Measurements from ENCODE around the gene TMEM147. TPM values are rescaled to one million over a fixed set of nuclear protein-coding genes. Genes with fewer than 3 reads are reported as not detected.

The TMEM147 gene
- polyA plus RNA-seq, 6 donors from 2014 or later, result 153 to 293 (median 162) TPM

DNA sequence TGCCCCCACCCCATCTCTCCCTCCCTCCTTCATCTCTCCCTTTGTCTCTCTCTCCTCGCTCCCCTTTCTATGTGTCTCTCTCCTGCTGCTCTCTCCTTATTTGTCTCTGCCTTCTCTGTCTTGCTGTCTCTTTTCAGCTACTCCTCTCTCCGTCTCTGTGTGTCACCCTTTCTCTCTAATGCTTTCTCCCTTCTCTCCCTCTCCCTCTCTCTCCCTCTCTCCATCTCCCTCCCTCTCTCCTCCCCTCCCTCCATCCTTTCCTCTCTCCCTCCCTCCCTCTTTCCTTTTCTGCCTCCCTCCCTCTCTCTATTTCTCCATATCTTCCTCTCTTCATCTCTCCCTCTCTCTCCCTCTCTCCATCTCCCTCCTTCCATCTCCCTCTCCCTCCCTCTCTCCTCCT is 17.4 kb downstream of the TMEM147 start:
- ATAC-seq (ENCODE audit: low read depth in 2 of 2) (no peak), DNase-seq (no peak)
- Mint-ChIP-seq H3K4me1 (peaks cover 10 to 12% (median 11%) of the 10 kb centered on the region in 3 donors), H3K4me3 (no peak overlapping the region), H3K9me3 (peaks cover 0 to 6% (median 0%) of the 10 kb centered on the region in 7 donors), H3K27me3 (peaks cover 39 to 73% (median 71%) of the 10 kb centered on the region in 3 donors), H3K36me3 (peaks cover 0 to 19% of the 10 kb centered on the region in 2 donors), H3K27ac (peak overlapping the region in 1 of 6 donors; percentile 11)

- no peak for ATAC-seq (ENCODE audit: low read depth in 2 of 2)
- peaks cover 0 to 19% of the 10 kb centered on the region in 2 donors for H3K36me3 Mint-ChIP-seq
- no peak for DNase-seq
- H3K4me1 Mint-ChIP-seq, result peaks cover 7 to 11% (median 9%) of the 10 kb centered on the region in 3 donors
- H3K4me3 Mint-ChIP-seq, result no peak within 1 kb of the TSS
- peak within 1 kb of the TSS in 2 of 6 donors; percentile 11 to 87 for H3K27ac Mint-ChIP-seq
- peaks cover 0 to 6% (median 0%) of the 10 kb centered on the region in 7 donors for H3K9me3 Mint-ChIP-seq
- H3K27me3 Mint-ChIP-seq, result peaks cover 37 to 69% (median 67%) of the 10 kb centered on the region in 3 donors
These were observed 17.9 kb downstream of the TMEM147 start, which contains the start of gene ATP4A for GRCh38 chr19:35563207-35563829. Gene ATP4A (minus strand): TSS chr19:35563658. CDS start chr19:35563629, 29 bp downstream.

DNA sequence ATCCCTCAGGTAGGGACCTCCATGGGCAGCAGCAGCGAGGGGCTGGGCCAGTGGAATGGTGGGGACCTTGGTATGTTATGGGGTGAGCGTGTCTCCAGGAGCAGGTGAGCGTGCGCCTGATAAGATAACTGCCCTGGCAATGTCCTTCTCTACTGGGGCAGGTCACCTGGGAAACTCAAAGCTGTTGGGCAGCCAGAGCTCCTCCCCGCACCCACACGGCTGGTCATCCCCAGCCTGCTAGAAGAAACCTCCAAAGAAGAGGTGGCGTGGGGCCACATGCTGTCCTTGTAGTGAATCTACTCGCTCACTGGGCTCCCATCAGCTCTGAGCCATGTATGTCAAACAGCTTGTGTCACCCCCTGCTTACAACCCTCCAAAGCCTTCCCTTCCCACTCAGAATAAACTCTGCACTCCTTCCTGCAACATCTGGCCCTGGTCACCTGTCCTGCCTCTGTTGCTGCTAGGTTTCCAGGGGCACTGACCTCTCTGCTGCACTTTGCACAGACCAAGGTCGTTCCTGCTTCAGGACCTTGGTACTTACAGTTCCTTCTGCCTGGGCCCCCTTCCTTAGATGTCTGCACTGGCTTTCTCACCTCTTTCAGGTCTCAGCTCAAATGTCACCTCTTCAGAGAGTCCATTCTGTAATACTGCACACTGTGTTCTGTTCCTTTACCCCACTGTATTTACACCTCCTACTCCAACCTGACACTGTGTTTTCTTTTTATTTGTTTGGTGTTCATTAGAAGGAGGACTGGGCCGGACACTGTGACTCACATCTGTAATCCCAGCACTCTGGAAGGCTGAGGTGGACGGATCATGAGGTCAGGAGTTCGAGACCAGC is 19.8 kb downstream of the TMEM147 start:
- no peak for ATAC-seq (ENCODE audit: low read depth in 2 of 2)
- peaks cover 35 to 68% (median 62%) of the 10 kb centered on the region in 3 donors for H3K27me3 Mint-ChIP-seq
- peaks cover 0 to 2% (median 0%) of the 10 kb centered on the region in 3 donors for H3K4me1 Mint-ChIP-seq
- DNase-seq, result no peak
- no peak overlapping the region for H3K4me3 Mint-ChIP-seq
- no peak overlapping the region for H3K27ac Mint-ChIP-seq
- H3K9me3 Mint-ChIP-seq, result no peaks in the 10 kb centered on the region
- H3K36me3 Mint-ChIP-seq, result peaks cover 0 to 11% of the 10 kb centered on the region in 2 donors

GRCh38 chr19:35566738-35567137 is 21.3 kb downstream of the TMEM147 start:
- DNase-seq (no peak), ATAC-seq (ENCODE audit: low read depth in 2 of 2) (no peak)
- no peak overlapping the region for H3K27ac Mint-ChIP-seq
- H3K4me1 Mint-ChIP-seq, result peaks cover 0 to 2% (median 0%) of the 10 kb centered on the region in 3 donors
- peaks cover 0 to 11% of the 10 kb centered on the region in 2 donors for H3K36me3 Mint-ChIP-seq
- H3K27me3 Mint-ChIP-seq, result peaks cover 23 to 67% (median 60%) of the 10 kb centered on the region in 3 donors
- no peak overlapping the region for H3K4me3 Mint-ChIP-seq
- H3K9me3 Mint-ChIP-seq, result no peaks in the 10 kb centered on the region

DNA sequence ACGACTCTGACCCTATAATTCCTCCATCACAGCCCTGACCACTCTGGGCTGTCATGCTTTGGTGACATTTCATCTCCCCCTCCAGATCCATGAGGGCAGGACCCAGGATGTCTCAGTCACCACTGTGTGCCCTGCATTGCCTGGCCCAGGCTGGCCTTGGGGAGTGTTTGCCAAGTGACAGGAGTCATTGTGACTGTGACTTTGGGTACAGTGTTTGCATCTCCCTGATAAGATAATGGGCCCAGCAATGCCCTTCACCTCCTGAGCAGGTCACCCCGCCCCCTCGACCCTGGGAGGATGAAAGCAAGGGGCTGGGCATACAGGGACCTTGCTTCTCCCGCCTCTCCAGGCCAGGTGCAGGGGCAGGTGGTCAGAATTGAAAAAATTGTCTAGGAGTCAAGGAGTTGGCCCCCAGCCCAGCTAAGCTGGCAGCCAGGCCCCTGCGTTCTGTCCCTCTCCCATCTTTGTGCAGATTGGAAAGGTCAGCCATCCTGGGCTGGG is 23.9 kb downstream of the TMEM147 start:
- DNase-seq, result no peak
- no peaks in the 10 kb centered on the region for H3K36me3 Mint-ChIP-seq
- no peaks in the 10 kb centered on the region for H3K4me1 Mint-ChIP-seq
- H3K27ac Mint-ChIP-seq, result no peak overlapping the region
- peaks cover 11 to 55% (median 45%) of the 10 kb centered on the region in 3 donors for H3K27me3 Mint-ChIP-seq
- peaks cover 0 to 10% (median 3%) of the 10 kb centered on the region in 7 donors for H3K9me3 Mint-ChIP-seq
- no peak overlapping the region for H3K4me3 Mint-ChIP-seq
- ATAC-seq (ENCODE audit: low read depth in 2 of 2), result no peak

GRCh38 chr19:35571406-35571965 is 26.1 kb downstream of the TMEM147 start:
- ATAC-seq (ENCODE audit: low read depth in 2 of 2), result no peak
- Mint-ChIP-seq H3K27ac (no peak overlapping the region), H3K36me3 (peaks cover 12 to 15% of the 10 kb centered on the region in 2 donors), H3K4me3 (no peak overlapping the region), H3K9me3 (peaks cover 4 to 30% (median 19%) of the 10 kb centered on the region in 7 donors), H3K27me3 (peaks cover 11 to 54% (median 37%) of the 10 kb centered on the region in 3 donors), H3K4me1 (no peaks in the 10 kb centered on the region)
- no peak for DNase-seq

GRCh38 chr19:35577918-35578317 is 32.5 kb downstream of the TMEM147 start:
- peaks cover 20 to 21% of the 10 kb centered on the region in 2 donors for H3K36me3 Mint-ChIP-seq
- no peaks in the 10 kb centered on the region for H3K4me1 Mint-ChIP-seq
- DNase-seq, result no peak
- peaks cover 12 to 29% (median 23%) of the 10 kb centered on the region in 3 donors for H3K27me3 Mint-ChIP-seq
- H3K4me3 Mint-ChIP-seq, result peak overlapping the region in 1 of 8 donors; percentile 2
- H3K27ac Mint-ChIP-seq, result peak overlapping the region in 1 of 6 donors; percentile 72
- ATAC-seq (ENCODE audit: low read depth in 2 of 2), result no peak
- peaks cover 11 to 47% (median 32%) of the 10 kb centered on the region in 7 donors for H3K9me3 Mint-ChIP-seq

DNA sequence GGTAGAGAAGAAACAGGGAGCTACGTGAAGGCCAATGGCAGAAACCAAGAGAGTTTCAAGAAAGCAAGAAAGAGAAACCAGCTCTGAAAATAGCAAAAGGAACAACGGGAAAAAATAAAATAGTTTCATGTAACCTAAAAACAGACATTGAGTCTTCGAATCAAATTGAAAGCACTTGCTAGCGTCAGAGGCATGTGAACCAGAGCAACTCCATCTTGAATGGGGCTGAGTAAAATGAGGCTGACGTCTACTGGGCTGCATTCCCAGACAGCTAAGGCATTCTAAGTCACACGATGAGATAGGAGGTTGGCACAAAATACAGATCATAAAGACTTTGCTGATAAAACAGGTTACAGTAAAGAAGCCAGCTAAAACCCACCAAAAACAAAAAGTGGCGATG is 33.3 kb downstream of the TMEM147 start:
- Mint-ChIP-seq H3K36me3 (peaks cover 20 to 21% of the 10 kb centered on the region in 2 donors), H3K4me1 (no peaks in the 10 kb centered on the region), H3K27me3 (peaks cover 12 to 33% (median 26%) of the 10 kb centered on the region in 3 donors), H3K4me3 (no peak overlapping the region), H3K9me3 (peaks cover 11 to 45% (median 30%) of the 10 kb centered on the region in 7 donors), H3K27ac (no peak overlapping the region)
- no peak for ATAC-seq (ENCODE audit: low read depth in 2 of 2)
- no peak for DNase-seq

- Mint-ChIP-seq H3K27ac (no peak overlapping the region), H3K27me3 (peaks cover 16 to 58% (median 36%) of the 10 kb centered on the region in 3 donors), H3K36me3 (no peaks in the 10 kb centered on the region), H3K9me3 (peaks cover 0 to 8% (median 3%) of the 10 kb centered on the region in 7 donors), H3K4me1 (no peaks in the 10 kb centered on the region), H3K4me3 (no peak overlapping the region)
- DNase-seq, result no peak
- ATAC-seq (ENCODE audit: low read depth in 2 of 2), result no peak
These were observed 37.3 kb downstream of the TMEM147 start for GRCh38 chr19:35582760-35583159.

DNA sequence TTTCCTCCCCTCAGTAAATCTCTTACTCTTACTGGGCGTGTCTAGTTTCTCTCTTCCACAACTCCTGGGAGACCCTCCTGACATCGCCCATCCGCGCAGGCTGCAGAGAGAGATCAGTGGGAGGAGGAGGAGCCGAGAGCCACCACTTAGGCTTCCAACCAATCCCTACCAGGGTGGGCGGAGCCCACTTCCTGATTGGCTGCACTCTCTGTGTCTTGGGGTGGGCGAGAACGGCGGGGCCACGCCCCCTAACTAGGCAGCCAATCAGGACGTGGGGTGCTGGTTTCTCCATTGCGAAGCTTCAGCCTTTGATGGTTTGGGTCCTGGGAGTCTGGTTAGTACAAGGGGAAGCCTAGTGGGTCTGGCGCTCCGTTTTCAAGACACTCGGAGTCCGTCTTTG is 40.4 kb downstream of the TMEM147 start, which contains the start of gene PMIS2:
Gene PMIS2 (plus strand): TSS at position 326 of the 400 bp plus-strand sequence. CDS start 87 bp downstream, outside the sequence.
- ATAC-seq (ENCODE audit: low read depth in 2 of 2) (peak; percentile 49 to 52), DNase-seq (no peak)
- H3K27ac Mint-ChIP-seq, result peak within 1 kb of the TSS in 1 of 6 donors; percentile 73

GRCh38 chr19:35587321-35587720 is 41.9 kb downstream of the TMEM147 start:
- ATAC-seq (ENCODE audit: low read depth in 2 of 2), result no peak
- Mint-ChIP-seq H3K27me3 (peaks cover 21 to 61% (median 40%) of the 10 kb centered on the region in 3 donors), H3K4me1 (peaks cover 0 to 4% (median under 1%) of the 10 kb centered on the region in 3 donors), H3K27ac (no peak overlapping the region), H3K9me3 (peaks cover 0 to 4% (median 0%) of the 10 kb centered on the region in 7 donors), H3K36me3 (no peaks in the 10 kb centered on the region), H3K4me3 (no peak overlapping the region)
- DNase-seq, result no peak

More for the DNA sequence above, 40.4 kb downstream of the TMEM147 start, which contains the start of gene PMIS2:
- H3K4me3 Mint-ChIP-seq, result no peak within 1 kb of the TSS
- peaks cover 0 to 4% (median 0%) of the 10 kb centered on the region in 7 donors for H3K9me3 Mint-ChIP-seq
- H3K36me3 Mint-ChIP-seq, result no peaks in the 10 kb centered on the region
- H3K27me3 Mint-ChIP-seq, result peaks cover 15 to 62% (median 40%) of the 10 kb centered on the region in 3 donors
- H3K4me1 Mint-ChIP-seq, result no peaks in the 10 kb centered on the region

DNA sequence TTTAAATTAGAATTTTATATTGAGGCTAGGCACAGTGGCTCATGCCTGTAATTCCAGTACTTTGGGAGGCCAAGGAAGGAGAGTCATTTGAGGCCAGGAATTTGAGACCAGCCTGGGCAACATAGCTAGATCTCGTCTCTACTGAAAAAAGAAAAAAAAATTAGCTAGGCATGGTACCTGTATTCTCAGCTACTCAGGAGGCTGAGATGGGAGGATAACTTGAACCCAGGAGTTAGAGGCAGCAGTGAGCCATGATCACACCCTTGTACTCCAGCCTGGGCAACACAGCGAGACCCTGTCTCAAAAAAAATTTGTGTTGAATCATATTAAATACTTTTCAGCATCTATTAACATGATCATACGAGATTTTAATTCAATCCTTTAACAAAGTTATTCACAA is 45.4 kb downstream of the TMEM147 start:
- H3K4me1 Mint-ChIP-seq, result peaks cover 0 to 7% (median 4%) of the 10 kb centered on the region in 3 donors
- H3K4me3 Mint-ChIP-seq, result no peak overlapping the region
- no peaks in the 10 kb centered on the region for H3K36me3 Mint-ChIP-seq
- H3K27me3 Mint-ChIP-seq, result peaks cover 12 to 37% (median 27%) of the 10 kb centered on the region in 3 donors
- ATAC-seq (ENCODE audit: low read depth in 2 of 2) (no peak), DNase-seq (no peak)
- peaks cover 0 to 1% (median 0%) of the 10 kb centered on the region in 7 donors for H3K9me3 Mint-ChIP-seq
- no peak overlapping the region for H3K27ac Mint-ChIP-seq

GRCh38 chr19:35592226-35592625 is 46.8 kb downstream of the TMEM147 start:
- H3K4me1 Mint-ChIP-seq, result peaks cover 0 to 7% (median 4%) of the 10 kb centered on the region in 3 donors
- peaks cover 0 to 4% (median 0%) of the 10 kb centered on the region in 7 donors for H3K9me3 Mint-ChIP-seq
- DNase-seq, result no peak
- ATAC-seq (ENCODE audit: low read depth in 2 of 2), result peak in 1 of 2 donors; percentile 43
- H3K36me3 Mint-ChIP-seq, result no peaks in the 10 kb centered on the region
- no peak overlapping the region for H3K27ac Mint-ChIP-seq
- H3K4me3 Mint-ChIP-seq, result no peak overlapping the region
- H3K27me3 Mint-ChIP-seq, result peaks cover 18 to 32% (median 23%) of the 10 kb centered on the region in 3 donors

Data from naive B cell (primary cell).